BLaER1 treated with 17β-estradiol and CSF1 and Interleukin-3, amounts not matched to agents 10 nM and 100 nM (cell line): Measurements from ENCODE around the gene LHX3.
A peak's percentile ranks its signal among the peaks of the same experiment; 100 is the strongest.

Source experiments
- H3K27ac ChIP-seq, 11 experiments: shearing (Covaris generic); formaldehyde crosslinking; 2 replicates each; pipeline ENCODE4 v1.8.1; 2022
- H3K27me3 ChIP-seq, 11 experiments: shearing (Covaris generic); formaldehyde crosslinking; 2 replicates each; pipeline ENCODE4 v1.8.1; 2022
- H3K36me3 ChIP-seq, 11 experiments: shearing (Covaris generic); formaldehyde crosslinking; 2 replicates each; pipeline ENCODE4 v1.8.1; 2022
- H3K4me1 ChIP-seq, 10 experiments: shearing (Covaris generic); formaldehyde crosslinking; 2 replicates each; pipeline ENCODE4 v1.8.1; 2022
- H3K4me2 ChIP-seq, 11 experiments: shearing (Covaris generic); formaldehyde crosslinking; 2 replicates each; pipeline ENCODE4 v1.8.1; 2022
- H3K4me3 ChIP-seq, 10 experiments: shearing (Covaris generic); formaldehyde crosslinking; 2 replicates each; pipeline ENCODE4 v1.8.1; 2022
- H3K9ac ChIP-seq, 11 experiments: shearing (Covaris generic); formaldehyde crosslinking; 2 replicates each; pipeline ENCODE4 v1.8.1; 2022
- H3K9me3 ChIP-seq, 11 experiments: shearing (Covaris generic); formaldehyde crosslinking; replicated peaks in 1 of 11; 2 replicates each; pipeline ENCODE4 v1.8.1; 2022
- H4K20me1 ChIP-seq, 11 experiments: shearing (Covaris generic); formaldehyde crosslinking; 2 replicates each; pipeline ENCODE4 v1.8.1; 2022
- Cebpa-rat ChIP-seq, 11 experiments: shearing (Covaris generic); IDR thresholded peaks; 2 replicates each; pipeline ENCODE4 v1.8.1; 2022

LHX3 gene

DNA sequence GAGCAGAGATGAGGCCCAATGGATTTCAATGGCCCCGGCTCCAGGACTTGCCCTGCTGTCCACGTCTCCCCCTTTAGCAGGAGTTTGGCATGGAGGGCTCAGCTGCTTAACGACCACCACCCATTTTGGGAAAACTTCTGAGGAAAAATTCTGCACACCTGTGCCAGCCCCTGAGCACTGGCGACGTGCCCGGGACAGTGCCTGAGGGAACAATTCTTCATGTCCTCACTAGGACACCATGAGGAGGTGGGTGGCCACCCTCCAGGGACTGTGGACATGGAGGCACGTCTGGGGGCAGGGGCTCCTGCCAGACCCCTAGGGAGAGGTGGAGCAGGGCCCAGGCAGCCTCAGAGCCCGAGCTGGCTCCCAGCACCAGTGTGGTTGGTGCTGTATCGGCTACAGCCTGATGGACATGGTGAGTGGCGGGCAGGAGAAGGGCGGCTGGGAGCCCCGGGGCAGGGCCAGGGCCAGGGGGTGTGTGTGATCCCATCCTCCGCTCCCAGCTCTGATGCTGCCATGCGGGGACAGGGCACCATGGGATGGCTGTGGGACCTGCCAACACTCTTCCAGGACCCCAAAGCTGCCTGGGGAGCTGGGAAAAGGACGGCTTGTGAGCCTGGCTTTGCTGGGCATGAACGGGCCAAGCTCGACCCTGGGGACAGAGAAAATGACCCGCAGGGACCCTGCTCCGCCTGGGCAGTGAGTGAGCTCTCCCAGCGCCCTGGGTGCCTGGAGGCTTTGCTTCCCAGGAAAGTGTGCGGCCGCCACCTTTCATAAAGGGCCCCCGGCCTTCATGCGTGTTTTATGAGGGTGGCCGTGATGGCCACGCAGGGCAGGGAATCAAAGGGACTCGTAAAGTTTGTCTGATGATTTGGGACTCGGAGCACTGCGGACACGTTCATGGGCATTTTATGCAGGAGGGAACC is 44.3 kb upstream of the LHX3 start:
- H3K9me3 ChIP-seq, result no peaks in the 10 kb centered on the region
- no peak overlapping the region for H3K4me2 ChIP-seq
- H3K9ac ChIP-seq, result no peak overlapping the region
- peaks cover 32 to 73% (median 63%) of the 10 kb centered on the region in 10 experiments for H3K4me1 ChIP-seq
- peaks cover 0 to 12% (median 0%) of the 10 kb centered on the region in 11 experiments; a peak in 2 of 22 replicates for H3K27me3 ChIP-seq
- H3K4me3 ChIP-seq, result no peak overlapping the region
- no peak overlapping the region for H3K27ac ChIP-seq
- TF ChIP-seq Cebpa-rat (IDR thresholded peaks at IDR 0.05), result no peak
- H3K36me3 ChIP-seq, result no peaks in the 10 kb centered on the region
- H4K20me1 ChIP-seq, result peaks cover 0 to 25% (median 12%) of the 10 kb centered on the region in 11 experiments; a peak in 16 of 22 replicates

- H3K4me3 ChIP-seq, result no peak overlapping the region
- no peak for TF ChIP-seq Cebpa-rat (IDR thresholded peaks at IDR 0.05)
- 0 out of 22 replicates have a peak overlapping the region, but pooled peaks of 1 of the 11 experiments have one; percentile 18 for H3K9ac ChIP-seq
- H3K36me3 ChIP-seq, result no peaks in the 10 kb centered on the region
- peaks cover 0 to 12% (median 0%) of the 10 kb centered on the region in 11 experiments; a peak in 2 of 22 replicates for H3K27me3 ChIP-seq
- H3K4me2 ChIP-seq, result peak overlapping the region in 7 of 11 experiments; percentile 54 to 85 (median 72); a peak in 13 of 22 replicates
- H4K20me1 ChIP-seq, result peaks cover 0 to 36% (median 23%) of the 10 kb centered on the region in 11 experiments; a peak in 20 of 22 replicates
- H3K9me3 ChIP-seq, result no peaks in the 10 kb centered on the region
- H3K4me1 ChIP-seq, result peaks cover 44 to 83% (median 74%) of the 10 kb centered on the region in 10 experiments
- no peak overlapping the region for H3K27ac ChIP-seq
Measured at GRCh38 chr9:136247947-136248637, 43.2 kb upstream of the LHX3 start.

- peaks cover 49 to 86% (median 74%) of the 10 kb centered on the region in 10 experiments for H3K4me1 ChIP-seq
- peaks cover 0 to under 1% (median 0%) of the 10 kb centered on the region in 11 experiments; a peak in 1 of 22 replicates for H3K36me3 ChIP-seq
- no peak overlapping the region for H3K27ac ChIP-seq
- no peaks in the 10 kb centered on the region for H3K9me3 ChIP-seq
- TF ChIP-seq Cebpa-rat (IDR thresholded peaks at IDR 0.05), result no peak
- peaks cover 3 to 42% (median 29%) of the 10 kb centered on the region in 11 experiments; a peak in 21 of 22 replicates for H4K20me1 ChIP-seq
- H3K4me2 ChIP-seq, result peak overlapping the region in 8 of 11 experiments; percentile 54 to 85 (median 72); a peak in 17 of 22 replicates
- H3K4me3 ChIP-seq, result no peak overlapping the region
- H3K9ac ChIP-seq, result no peak overlapping the region
- H3K27me3 ChIP-seq, result peaks cover 0 to 12% (median 0%) of the 10 kb centered on the region in 11 experiments; a peak in 2 of 22 replicates
Measured at GRCh38 chr9:136247551-136247916, 42.6 kb upstream of the LHX3 start.

DNA sequence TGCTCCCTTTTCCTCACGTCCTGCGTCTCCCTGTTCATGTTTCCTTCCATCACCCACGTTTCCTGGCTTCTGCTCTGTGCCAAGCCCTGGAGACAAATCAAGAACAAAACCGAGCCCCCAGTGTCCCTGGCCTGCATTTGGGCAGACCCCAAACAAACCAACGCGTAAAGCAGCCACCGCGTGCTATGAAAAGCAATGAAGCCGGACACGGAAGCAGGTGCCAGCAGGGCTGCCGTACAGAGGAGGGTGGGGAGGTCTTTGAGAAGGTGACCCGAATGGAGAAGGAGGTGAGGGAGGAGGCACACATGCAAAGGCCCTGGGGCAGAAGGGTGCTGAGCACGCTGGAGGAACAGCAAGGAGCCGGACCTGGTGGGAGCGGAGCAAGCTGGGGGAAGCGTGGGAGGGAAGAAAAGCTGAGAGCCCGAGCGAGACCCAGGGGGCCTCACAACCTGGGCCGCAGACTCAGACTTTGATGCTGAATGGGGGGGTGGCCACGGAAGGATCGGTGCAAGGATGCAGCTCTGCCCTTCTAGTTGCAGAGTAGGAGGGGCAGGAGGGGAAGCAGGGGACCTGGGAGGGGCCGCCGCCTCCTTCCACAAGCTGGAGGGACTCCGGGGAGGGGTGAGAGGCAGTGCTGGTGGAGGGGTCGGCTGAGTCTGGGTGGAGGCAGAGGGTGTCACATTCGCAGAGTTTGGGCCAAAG is 42.1 kb upstream of the LHX3 start:
- peak overlapping the region; percentile 54 to 85 (median 72) for H3K4me2 ChIP-seq
- peaks cover 54 to 86% (median 74%) of the 10 kb centered on the region in 10 experiments for H3K4me1 ChIP-seq
- H3K36me3 ChIP-seq, result peaks cover 0 to 6% (median 0%) of the 10 kb centered on the region in 11 experiments; a peak in 4 of 22 replicates
- peaks cover 0 to 12% (median 0%) of the 10 kb centered on the region in 11 experiments; a peak in 2 of 22 replicates for H3K27me3 ChIP-seq
- H3K9me3 ChIP-seq, result no peaks in the 10 kb centered on the region
- no peak for TF ChIP-seq Cebpa-rat (IDR thresholded peaks at IDR 0.05)
- peak overlapping the region in 3 of 11 experiments; percentile 3 to 21 (median 12); a peak in 2 of 22 replicates for H3K9ac ChIP-seq
- no peak overlapping the region; a peak in 1 of 22 replicates for H3K27ac ChIP-seq
- no peak overlapping the region for H3K4me3 ChIP-seq
- peaks cover 8 to 47% (median 34%) of the 10 kb centered on the region in 11 experiments; a peak in 21 of 22 replicates for H4K20me1 ChIP-seq

DNA sequence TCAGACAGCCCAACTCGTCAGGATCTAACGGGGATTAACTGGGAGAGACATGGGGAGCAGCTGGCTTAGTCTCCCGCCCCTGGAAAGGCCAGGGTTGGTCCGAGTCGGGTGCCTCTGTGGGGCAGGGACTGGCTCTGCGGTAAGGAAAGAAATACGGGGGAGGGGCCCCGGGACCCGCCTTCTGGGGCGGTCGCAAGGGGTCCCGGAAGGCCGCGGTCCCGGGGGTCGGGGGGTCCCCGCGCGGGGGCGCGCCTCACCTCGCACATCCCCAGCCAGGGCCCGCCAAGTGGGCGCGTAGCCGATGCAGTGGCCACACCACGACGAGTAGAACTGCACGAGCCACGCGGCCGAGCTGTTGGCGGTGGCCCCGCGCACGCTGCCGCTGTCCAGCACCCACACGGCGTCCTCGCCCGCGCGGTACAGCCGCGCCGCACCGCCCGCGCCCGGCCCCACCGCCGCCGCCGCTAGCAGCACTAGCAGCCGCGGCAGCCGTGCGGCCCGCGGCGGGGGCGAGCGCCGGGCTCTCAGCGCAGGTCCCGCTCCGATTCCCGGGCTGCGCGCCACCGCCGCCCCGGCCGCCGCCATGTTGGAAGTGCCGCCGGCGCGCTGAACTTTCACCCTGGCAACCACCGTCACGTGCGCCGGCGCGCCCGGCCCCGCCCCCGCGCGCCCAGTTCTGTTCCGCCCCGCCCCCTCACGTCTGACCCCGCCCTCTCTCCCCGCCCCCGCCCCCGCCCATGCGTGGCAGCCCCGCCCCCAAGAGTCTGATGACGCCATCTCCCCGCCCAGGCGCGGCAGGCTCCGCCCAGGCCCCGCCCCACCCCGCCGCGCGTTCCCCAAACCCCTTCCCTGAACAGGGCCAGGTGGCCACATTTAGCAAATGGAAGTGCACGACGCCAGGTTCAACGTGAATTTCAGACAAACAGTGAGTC is 40.6 kb upstream of the LHX3 start, which contains the start of gene QSOX2:
TSS of gene QSOX2 (minus strand) at position 594 of the 932 bp plus-strand sequence. CDS start at position 585, 9 bp downstream.
- Histone ChIP-seq H3K4me2 (peak within 1 kb of the TSS; percentile 89 to 100 (median 95)), H3K4me3 (peak within 1 kb of the TSS; percentile 70 to 98 (median 92)), H3K36me3 (peaks cover 0 to 15% (median 0%) of the 10 kb centered on the region in 11 experiments; a peak in 6 of 22 replicates), H3K9me3 (no peaks in the 10 kb centered on the region), H3K27ac (peak within 1 kb of the TSS; percentile 38 to 88 (median 81); a peak in 21 of 22 replicates), H3K9ac (peak within 1 kb of the TSS; percentile 75 to 88 (median 83)), H3K4me1 (peaks cover 49 to 86% (median 74%) of the 10 kb centered on the region in 10 experiments), H3K27me3 (peaks cover 0 to 23% (median 0%) of the 10 kb centered on the region in 11 experiments; a peak in 4 of 22 replicates), H4K20me1 (peaks cover 22 to 54% (median 50%) of the 10 kb centered on the region in 11 experiments; a peak in 21 of 22 replicates)
- no peak for TF ChIP-seq Cebpa-rat (IDR thresholded peaks at IDR 0.05)

GRCh38 chr9:136244969-136245218 is 40.0 kb upstream of the LHX3 start:
- Histone ChIP-seq H3K9me3 (no peaks in the 10 kb centered on the region), H3K9ac (peak overlapping the region; percentile 75 to 88 (median 83)), H4K20me1 (peaks cover 26 to 60% (median 55%) of the 10 kb centered on the region in 11 experiments; a peak in 21 of 22 replicates), H3K36me3 (peaks cover 0 to 15% (median 0%) of the 10 kb centered on the region in 11 experiments; a peak in 6 of 22 replicates), H3K4me3 (peak overlapping the region; percentile 70 to 98 (median 92)), H3K4me1 (peaks cover 54 to 87% (median 77%) of the 10 kb centered on the region in 10 experiments), H3K27me3 (peaks cover 0 to 24% (median 0%) of the 10 kb centered on the region in 11 experiments; a peak in 4 of 22 replicates), H3K27ac (peak overlapping the region in 10 of 11 experiments; percentile 50 to 88 (median 82); a peak in 19 of 22 replicates), H3K4me2 (peak overlapping the region; percentile 89 to 100 (median 95))
- no peak for TF ChIP-seq Cebpa-rat (IDR thresholded peaks at IDR 0.05)
